ENCODE measurements around the gene MPPED2. TPM values are rescaled to one million over a fixed set of nuclear protein-coding genes. Genes with fewer than 3 reads are reported as not detected.

MPPED2 gene
- total and polyA plus RNA-seq, 4 donors, result 0.11 to 5.6 (median 1.1) TPM

DNA sequence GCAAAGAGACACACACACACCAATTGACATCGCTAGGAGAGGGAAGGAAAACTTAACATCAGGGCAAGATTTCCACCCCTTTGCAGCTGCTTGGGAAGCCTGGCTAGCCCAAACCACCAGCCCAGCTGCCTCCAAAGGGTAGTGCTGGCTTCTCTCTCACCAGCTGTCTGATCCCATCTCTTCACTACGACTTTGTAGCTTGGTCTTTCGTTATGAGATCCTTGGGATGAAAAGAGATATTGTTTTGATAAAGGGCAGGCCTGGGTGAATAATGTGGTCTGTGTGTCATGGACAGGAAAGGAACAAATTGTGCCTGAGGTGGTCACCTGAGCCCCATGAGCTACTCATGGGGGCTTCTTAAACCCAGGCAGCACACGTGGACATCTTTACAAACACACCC, 161.3 kb downstream of the MPPED2 start:
- H3K4me3 ChIP-seq, result no peak overlapping the region
- H3K27ac ChIP-seq (ENCODE audit: low read depth in 1 of 2, low read length in 1 of 2), result no peak overlapping the region
- no peak for DNase-seq
- TF ChIP-seq, protein P1, sequence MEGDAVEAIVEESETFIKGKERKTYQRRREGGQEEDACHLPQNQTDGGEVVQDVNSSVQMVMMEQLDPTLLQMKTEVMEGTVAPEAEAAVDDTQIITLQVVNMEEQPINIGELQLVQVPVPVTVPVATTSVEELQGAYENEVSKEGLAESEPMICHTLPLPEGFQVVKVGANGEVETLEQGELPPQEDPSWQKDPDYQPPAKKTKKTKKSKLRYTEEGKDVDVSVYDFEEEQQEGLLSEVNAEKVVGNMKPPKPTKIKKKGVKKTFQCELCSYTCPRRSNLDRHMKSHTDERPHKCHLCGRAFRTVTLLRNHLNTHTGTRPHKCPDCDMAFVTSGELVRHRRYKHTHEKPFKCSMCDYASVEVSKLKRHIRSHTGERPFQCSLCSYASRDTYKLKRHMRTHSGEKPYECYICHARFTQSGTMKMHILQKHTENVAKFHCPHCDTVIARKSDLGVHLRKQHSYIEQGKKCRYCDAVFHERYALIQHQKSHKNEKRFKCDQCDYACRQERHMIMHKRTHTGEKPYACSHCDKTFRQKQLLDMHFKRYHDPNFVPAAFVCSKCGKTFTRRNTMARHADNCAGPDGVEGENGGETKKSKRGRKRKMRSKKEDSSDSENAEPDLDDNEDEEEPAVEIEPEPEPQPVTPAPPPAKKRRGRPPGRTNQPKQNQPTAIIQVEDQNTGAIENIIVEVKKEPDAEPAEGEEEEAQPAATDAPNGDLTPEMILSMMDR (IDR thresholded peaks at IDR 0.05; ENCODE audit: control extremely low read depth, extremely low read depth), result no peak
- no peaks in the 10 kb centered on the region for H3K36me3 ChIP-seq (ENCODE audit: control insufficient read depth in 4 of 4, insufficient read depth in 4 of 4, low read length in 4 of 4)
- no peaks in the 10 kb centered on the region for H3K27me3 ChIP-seq (ENCODE audit: control insufficient read depth in 3 of 3, insufficient read depth in 3 of 3, low read length in 2 of 3)
- H3K4me1 ChIP-seq (ENCODE audit: control insufficient read depth in 5 of 5, insufficient read depth in 5 of 5, low read length in 5 of 5), result peaks cover 0 to 22% (median 15%) of the 10 kb centered on the region in 5 donors
- peaks cover 0 to 1% (median 0%) of the 10 kb centered on the region in 4 donors for H3K9me3 ChIP-seq (ENCODE audit: control insufficient read depth in 4 of 4, insufficient read depth in 3 of 4, low read length in 3 of 4)
- 79 to 86% methylated on average over 4 of the region's 4 CpGs for WGBS, 2 donors
- ATAC-seq (ENCODE audit: insufficient read depth, low FRiP score), result no peak
- H3K9ac ChIP-seq (ENCODE audit: insufficient read depth in 1 of 2, low read length in 2 of 2), result no peak overlapping the region

DNA sequence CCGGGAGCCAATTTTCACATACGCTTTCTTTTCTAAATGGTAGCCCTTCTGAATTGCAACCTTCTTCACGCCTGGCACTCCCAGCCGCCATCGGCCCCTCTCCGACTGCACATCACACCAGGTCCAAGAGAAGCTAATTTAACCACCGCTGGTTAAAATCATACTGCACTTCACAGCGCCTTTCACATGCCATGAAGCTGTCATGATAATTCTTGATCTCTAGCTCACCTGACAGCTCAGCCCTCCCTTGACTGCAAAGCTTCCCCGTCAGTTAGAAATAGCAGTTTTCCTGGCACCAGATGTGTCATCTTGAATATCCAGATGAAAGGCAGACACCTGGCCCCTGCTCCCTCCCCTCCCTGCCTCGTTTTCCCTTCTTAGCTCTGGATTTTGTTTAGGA, 161.8 kb downstream of the MPPED2 start:
- WGBS, 2 donors, result 83 to 87% methylated on average over 10 of the region's 10 CpGs
- peaks cover 0 to 1% (median 0%) of the 10 kb centered on the region in 4 donors for H3K9me3 ChIP-seq (ENCODE audit: control insufficient read depth in 4 of 4, insufficient read depth in 3 of 4, low read length in 3 of 4)
- TF ChIP-seq, protein P1 (IDR thresholded peaks at IDR 0.05; ENCODE audit: control extremely low read depth, extremely low read depth), result no peak
- H3K27me3 ChIP-seq (ENCODE audit: control insufficient read depth in 3 of 3, insufficient read depth in 3 of 3, low read length in 2 of 3), result no peaks in the 10 kb centered on the region
- no peak overlapping the region for H3K4me3 ChIP-seq
- no peak overlapping the region for H3K27ac ChIP-seq (ENCODE audit: low read depth in 1 of 2, low read length in 1 of 2)
- peaks cover 0 to 22% (median 15%) of the 10 kb centered on the region in 5 donors for H3K4me1 ChIP-seq (ENCODE audit: control insufficient read depth in 5 of 5, insufficient read depth in 5 of 5, low read length in 5 of 5)
- no peaks in the 10 kb centered on the region for H3K36me3 ChIP-seq (ENCODE audit: control insufficient read depth in 4 of 4, insufficient read depth in 4 of 4, low read length in 4 of 4)
- DNase-seq (no peak), ATAC-seq (ENCODE audit: insufficient read depth, low FRiP score) (no peak)
- no peak overlapping the region for H3K9ac ChIP-seq (ENCODE audit: insufficient read depth in 1 of 2, low read length in 2 of 2)

DNA sequence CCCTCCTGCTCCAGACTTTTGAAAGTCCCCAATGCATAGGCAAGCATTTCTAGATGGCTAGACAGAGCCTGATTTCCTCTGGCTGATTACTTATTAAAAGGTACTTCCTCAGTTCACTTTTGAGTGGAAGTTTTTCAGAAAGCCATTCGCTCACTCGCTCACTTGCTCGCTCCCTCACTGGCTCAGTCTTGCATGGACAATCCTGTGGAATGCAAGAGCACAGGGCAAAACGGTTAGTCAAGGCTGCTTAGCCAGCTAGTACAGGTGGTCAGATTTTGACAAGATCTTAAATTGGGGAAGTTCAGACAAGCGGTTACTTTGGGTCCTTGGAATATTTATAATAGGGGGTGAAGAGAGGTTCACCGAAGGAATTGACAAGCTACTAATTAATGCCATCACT, 162.3 kb downstream of the MPPED2 start:
- DNase-seq (peak; percentile 29 to 59 (median 40)), ATAC-seq (ENCODE audit: insufficient read depth, low FRiP score) (no peak)
- WGBS, 2 donors, result 76 to 90% methylated on average over 6 of the region's 6 CpGs
- Histone ChIP-seq H3K27me3 (ENCODE audit: control insufficient read depth in 3 of 3, insufficient read depth in 3 of 3, low read length in 2 of 3) (no peaks in the 10 kb centered on the region), H3K27ac (ENCODE audit: low read depth in 1 of 2, low read length in 1 of 2) (no peak overlapping the region), H3K9me3 (ENCODE audit: control insufficient read depth in 4 of 4, insufficient read depth in 3 of 4, low read length in 3 of 4) (peaks cover 0 to 1% (median 0%) of the 10 kb centered on the region in 4 donors), H3K4me3 (no peak overlapping the region), H3K36me3 (ENCODE audit: control insufficient read depth in 4 of 4, insufficient read depth in 4 of 4, low read length in 4 of 4) (no peaks in the 10 kb centered on the region), H3K9ac (ENCODE audit: insufficient read depth in 1 of 2, low read length in 2 of 2) (no peak overlapping the region), H3K4me1 (ENCODE audit: control insufficient read depth in 5 of 5, insufficient read depth in 5 of 5, low read length in 5 of 5) (peaks cover 0 to 22% (median 15%) of the 10 kb centered on the region in 5 donors)
- TF ChIP-seq, protein P1 (IDR thresholded peaks at IDR 0.05; ENCODE audit: control extremely low read depth, extremely low read depth), result no peak

DNA sequence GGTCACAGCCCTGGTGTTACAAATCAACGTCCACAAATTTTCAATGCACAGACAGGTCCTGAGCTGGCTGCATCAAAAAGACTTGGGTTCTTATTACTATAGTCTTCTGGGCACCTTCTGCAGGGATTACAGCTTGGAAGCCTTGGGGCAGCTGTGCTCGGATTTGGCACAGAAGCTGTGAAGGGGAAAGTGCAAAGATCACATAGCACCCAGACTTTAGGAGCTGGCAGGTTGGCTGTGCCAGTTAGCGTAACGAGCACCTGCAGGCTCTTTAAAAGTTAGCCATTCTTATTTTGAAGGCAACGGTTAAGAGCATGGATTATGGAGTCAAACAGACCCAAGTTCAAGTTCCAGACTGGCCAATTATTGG, 162.9 kb downstream of the MPPED2 start:
- no peak overlapping the region for H3K9ac ChIP-seq (ENCODE audit: insufficient read depth in 1 of 2, low read length in 2 of 2)
- no peak overlapping the region for H3K4me3 ChIP-seq
- no peak for ATAC-seq (ENCODE audit: insufficient read depth, low FRiP score)
- no peak for DNase-seq
- peaks cover 0 to 3% (median 0%) of the 10 kb centered on the region in 4 donors for H3K36me3 ChIP-seq (ENCODE audit: control insufficient read depth in 4 of 4, insufficient read depth in 4 of 4, low read length in 4 of 4)
- H3K9me3 ChIP-seq (ENCODE audit: control insufficient read depth in 4 of 4, insufficient read depth in 3 of 4, low read length in 3 of 4), result peaks cover 0 to 1% (median 0%) of the 10 kb centered on the region in 4 donors
- H3K27ac ChIP-seq (ENCODE audit: low read depth in 1 of 2, low read length in 1 of 2), result no peak overlapping the region
- 74 to 85% methylated on average over 5 of the region's 5 CpGs for WGBS, 2 donors
- H3K4me1 ChIP-seq (ENCODE audit: control insufficient read depth in 5 of 5, insufficient read depth in 5 of 5, low read length in 5 of 5), result peaks cover 0 to 22% (median 15%) of the 10 kb centered on the region in 5 donors
- H3K27me3 ChIP-seq (ENCODE audit: control insufficient read depth in 3 of 3, insufficient read depth in 3 of 3, low read length in 2 of 3), result no peaks in the 10 kb centered on the region
- TF ChIP-seq, protein P1 (IDR thresholded peaks at IDR 0.05; ENCODE audit: control extremely low read depth, extremely low read depth), result no peak

Data from lung (tissue), 12 donors.